Adrenal gland (tissue), 5 donors: ENCODE results near the gene CRIP1.

Experiments used
- POLR2A ChIP-seq, 2 donors: fragments of 450-650 bp; IDR thresholded peaks; one replicate each; pipeline ENCODE4 v1.6.1; 2017; ENCODE audit warnings: antibody characterized with exemption in 2 of 2, mild to moderate bottlenecking in 2 of 2, moderate library complexity in 1 of 2
- TF ChIP-seq, protein P1 (sequence below), 6 experiments: fragments of 450-650 bp in 4 of 6; fragments of 200-600 bp in 2 of 6; sonication (generic) in 1 of 6; IDR thresholded peaks; 1 replicate in 5 of 6; 2 replicates in 1 of 6; pipeline versions ENCODE4 v1.5.1 to v1.8.0; 2016 to 2021; ENCODE audit warnings: antibody characterized with exemption in 6 of 6, mild to moderate bottlenecking in 2 of 6, moderate library complexity in 1 of 6
- donor health status: DM: no; HTN: no; CAD: no.

DNA sequence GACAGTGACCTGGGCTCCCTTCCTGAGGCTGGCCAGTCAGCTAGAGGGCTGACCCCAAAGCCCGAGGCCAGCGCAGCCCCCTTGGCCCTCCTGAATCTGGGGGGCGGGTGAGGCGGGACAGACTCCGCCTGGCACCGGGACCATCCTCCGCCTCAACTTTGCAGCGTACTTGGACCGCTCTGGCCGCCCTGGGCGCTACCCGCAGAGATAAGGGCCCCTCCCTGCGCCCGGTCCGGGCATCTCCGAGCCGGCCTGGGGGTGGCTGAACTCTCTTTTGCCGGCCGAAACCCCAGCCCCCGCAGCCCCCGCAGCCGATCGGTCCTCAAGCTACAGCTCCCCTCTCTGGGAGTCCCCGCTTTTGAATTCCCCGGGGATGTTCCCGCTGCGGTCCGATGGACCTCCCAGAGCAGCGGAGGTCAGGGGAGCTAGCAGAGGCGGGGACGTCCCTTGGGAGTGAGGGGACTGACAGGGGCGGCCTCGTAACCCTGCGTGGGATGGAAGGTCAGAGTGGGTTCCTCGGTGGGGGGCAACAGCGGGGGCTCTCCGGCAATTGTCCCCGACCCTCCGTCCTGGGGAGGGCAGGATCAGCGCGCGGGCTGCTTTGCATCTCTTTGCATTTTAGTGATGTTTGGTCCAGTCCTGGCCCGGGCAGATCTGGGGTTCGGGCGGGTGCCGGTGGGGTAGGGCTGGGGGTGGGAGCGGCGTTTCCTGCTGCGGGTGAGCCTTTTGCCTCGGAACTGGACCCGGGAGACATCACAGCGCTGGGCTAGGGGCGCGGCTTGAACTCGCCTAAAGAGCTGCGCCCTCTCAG, at the start of gene CRIP1:
- no peak for TF ChIP-seq POLR2A (IDR thresholded peaks at IDR 0.05)
- TF ChIP-seq, protein P1, sequence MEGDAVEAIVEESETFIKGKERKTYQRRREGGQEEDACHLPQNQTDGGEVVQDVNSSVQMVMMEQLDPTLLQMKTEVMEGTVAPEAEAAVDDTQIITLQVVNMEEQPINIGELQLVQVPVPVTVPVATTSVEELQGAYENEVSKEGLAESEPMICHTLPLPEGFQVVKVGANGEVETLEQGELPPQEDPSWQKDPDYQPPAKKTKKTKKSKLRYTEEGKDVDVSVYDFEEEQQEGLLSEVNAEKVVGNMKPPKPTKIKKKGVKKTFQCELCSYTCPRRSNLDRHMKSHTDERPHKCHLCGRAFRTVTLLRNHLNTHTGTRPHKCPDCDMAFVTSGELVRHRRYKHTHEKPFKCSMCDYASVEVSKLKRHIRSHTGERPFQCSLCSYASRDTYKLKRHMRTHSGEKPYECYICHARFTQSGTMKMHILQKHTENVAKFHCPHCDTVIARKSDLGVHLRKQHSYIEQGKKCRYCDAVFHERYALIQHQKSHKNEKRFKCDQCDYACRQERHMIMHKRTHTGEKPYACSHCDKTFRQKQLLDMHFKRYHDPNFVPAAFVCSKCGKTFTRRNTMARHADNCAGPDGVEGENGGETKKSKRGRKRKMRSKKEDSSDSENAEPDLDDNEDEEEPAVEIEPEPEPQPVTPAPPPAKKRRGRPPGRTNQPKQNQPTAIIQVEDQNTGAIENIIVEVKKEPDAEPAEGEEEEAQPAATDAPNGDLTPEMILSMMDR (IDR thresholded peaks at IDR 0.05), result no peak
